ENCODE data around the gene SSTR1.

The SSTR1 gene

DNA sequence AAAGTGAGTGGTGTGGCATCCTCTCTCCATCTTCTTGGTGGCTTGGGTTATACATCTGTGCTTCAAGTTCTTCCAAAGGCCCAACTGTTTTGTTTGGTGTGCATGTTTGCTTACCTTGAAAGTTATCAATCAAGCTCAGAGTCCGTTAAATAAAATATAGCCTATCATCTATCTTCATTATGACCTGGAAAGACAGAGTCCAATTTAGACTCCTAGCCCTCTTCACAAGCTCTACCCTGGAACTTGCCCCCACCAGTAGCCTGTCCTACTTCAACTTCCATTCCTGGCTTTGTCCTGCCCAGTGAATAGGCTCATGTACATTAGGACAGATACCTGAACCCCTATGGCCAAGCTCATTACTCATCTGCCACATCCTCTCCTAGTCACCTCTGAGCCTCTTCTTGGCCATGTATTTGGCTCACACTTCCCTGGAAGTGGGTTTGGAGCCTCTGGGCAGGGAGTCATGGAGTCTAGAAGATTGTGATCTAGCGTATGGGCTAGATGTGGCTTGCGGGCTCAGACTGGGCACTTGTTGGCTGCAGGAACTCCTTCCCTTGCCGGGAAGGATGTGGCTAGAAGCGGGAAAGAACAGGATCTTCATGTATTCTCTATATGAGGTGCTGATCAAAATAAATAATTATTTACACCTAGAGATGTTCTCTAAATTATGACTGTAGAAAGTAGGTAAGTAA, 6.4 kb upstream of the SSTR1 start:
- DNase-seq (ENCODE audit: low read depth) = no peak
- H3K4me3 ChIP-seq (ENCODE audit: low read depth, low read length) = no peak overlapping the region

- no peak overlapping the region for H3K4me3 ChIP-seq (ENCODE audit: low read depth, low read length)
- DNase-seq (ENCODE audit: low read depth) = no peak
Measured at GRCh38 chr14:38202444-38203191, 5.1 kb upstream of the SSTR1 start.

DNA sequence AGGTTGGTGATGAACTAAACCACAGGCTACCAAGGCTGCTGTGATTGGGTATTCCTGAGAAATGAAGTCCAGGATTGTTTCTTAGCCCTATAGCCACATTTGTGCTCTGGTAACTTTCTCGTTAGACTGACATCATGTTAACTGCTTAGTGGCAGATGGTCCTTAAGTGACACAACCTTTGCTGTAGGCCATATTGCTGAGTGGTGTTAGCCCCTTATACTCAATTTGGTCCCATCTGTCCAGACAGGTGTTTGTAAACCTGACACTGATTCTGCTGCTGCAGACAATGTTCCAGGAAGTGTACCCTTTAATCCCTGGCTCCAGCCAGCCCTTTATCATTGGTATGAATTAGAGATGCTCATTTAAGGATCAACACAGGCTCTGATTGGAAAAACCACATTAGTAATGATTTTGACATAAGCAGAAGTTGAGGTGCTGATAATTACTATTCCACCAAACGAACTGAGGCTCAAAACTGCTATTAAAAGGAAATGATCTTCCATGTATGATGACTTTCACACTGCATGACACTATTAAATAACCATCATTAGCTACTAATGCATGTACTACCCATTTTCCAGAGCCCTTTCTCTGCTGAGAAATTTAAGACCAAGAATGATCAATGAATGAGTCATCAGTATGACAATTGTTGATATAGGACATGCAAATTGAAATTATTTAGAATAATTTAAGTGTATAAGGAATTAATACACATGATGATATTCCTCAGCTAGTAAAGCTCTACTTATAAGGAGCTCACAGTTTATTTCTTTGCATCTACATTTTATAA, 3.6 kb upstream of the SSTR1 start:
- H3K4me3 ChIP-seq (ENCODE audit: low read depth, low read length) = no peak overlapping the region

GRCh38 chr14:38204719-38205115, 3.0 kb upstream of the SSTR1 start:
- H3K4me3 ChIP-seq (ENCODE audit: low read depth, low read length) = no peak overlapping the region
- no peak for DNase-seq (ENCODE audit: low read depth)

More for the DNA sequence above, 3.6 kb upstream of the SSTR1 start:
- DNase-seq (ENCODE audit: low read depth) = no peak

- no peak overlapping the region for H3K4me3 ChIP-seq (ENCODE audit: low read depth, low read length)
- DNase-seq (ENCODE audit: low read depth) = no peak
Measured at GRCh38 chr14:38205119-38205813, 2.4 kb upstream of the SSTR1 start.

DNA sequence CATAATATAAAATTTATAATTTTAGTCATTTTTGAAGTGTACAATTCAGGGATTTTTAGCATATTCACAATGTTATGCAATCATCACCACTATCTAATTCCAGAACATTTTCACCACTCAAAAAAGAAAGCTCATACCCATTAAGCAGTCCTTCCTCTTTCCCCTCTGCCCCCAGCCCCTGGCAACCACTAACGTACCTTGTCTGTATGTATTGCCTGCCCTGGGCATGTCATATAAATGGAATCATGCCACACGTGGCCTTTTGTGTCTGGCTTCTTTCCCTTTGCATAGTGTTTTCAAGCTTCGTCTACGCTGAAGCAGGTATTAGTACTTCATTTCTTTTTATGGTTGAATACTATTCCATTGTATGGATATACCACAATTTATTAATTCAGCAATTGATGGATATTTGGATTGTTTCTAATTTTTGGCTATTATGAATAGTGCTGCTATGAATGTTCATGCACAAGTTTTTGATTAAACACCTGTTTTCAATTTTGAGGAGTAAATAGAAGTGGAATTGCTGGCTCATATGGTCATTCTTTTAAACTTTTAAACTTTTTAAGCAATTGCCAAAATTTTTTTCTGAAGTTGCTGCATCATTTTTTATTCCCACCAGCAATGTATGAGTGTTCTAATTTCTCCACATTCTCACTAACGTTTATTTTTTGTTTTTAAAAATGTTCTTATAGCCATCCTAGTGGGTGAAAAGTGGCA, 1.6 kb upstream of the SSTR1 start:
- H3K4me3 ChIP-seq (ENCODE audit: low read depth, low read length) = no peak overlapping the region
- DNase-seq (ENCODE audit: low read depth) = no peak

- DNase-seq (ENCODE audit: low read depth) = no peak
- H3K4me3 ChIP-seq (ENCODE audit: low read depth, low read length) = no peak overlapping the region
Measured at GRCh38 chr14:38206689-38207376, 871 bp upstream of the SSTR1 start.

DNA sequence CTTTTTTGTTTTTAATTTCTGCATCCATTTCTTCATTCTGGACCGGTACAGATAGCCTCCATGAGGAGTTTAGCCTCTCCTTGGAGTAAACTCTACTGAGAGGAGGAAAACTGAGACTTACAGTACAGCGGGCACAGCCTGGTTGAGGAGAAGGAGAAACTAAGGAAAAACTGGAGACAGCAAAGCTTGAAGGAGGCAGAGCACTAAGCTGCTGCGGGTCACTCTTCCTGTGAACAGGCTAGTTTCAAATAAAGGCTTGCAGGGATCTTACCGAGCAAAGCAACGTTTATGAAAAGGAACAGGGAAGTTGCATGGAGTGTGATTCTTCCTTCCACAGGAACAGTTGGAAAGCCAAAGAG, 348 bp upstream of the SSTR1 start:
- H3K4me3 ChIP-seq (ENCODE audit: low read depth, low read length) = no peak overlapping the region
- DNase-seq (ENCODE audit: low read depth) = no peak

- H3K4me3 ChIP-seq (ENCODE audit: low read depth, low read length) = peak overlapping the region; percentile 52
- no peak for DNase-seq (ENCODE audit: low read depth)
Measured at GRCh38 chr14:38208618-38209562, 1.2 kb downstream of the SSTR1 start.

DNA sequence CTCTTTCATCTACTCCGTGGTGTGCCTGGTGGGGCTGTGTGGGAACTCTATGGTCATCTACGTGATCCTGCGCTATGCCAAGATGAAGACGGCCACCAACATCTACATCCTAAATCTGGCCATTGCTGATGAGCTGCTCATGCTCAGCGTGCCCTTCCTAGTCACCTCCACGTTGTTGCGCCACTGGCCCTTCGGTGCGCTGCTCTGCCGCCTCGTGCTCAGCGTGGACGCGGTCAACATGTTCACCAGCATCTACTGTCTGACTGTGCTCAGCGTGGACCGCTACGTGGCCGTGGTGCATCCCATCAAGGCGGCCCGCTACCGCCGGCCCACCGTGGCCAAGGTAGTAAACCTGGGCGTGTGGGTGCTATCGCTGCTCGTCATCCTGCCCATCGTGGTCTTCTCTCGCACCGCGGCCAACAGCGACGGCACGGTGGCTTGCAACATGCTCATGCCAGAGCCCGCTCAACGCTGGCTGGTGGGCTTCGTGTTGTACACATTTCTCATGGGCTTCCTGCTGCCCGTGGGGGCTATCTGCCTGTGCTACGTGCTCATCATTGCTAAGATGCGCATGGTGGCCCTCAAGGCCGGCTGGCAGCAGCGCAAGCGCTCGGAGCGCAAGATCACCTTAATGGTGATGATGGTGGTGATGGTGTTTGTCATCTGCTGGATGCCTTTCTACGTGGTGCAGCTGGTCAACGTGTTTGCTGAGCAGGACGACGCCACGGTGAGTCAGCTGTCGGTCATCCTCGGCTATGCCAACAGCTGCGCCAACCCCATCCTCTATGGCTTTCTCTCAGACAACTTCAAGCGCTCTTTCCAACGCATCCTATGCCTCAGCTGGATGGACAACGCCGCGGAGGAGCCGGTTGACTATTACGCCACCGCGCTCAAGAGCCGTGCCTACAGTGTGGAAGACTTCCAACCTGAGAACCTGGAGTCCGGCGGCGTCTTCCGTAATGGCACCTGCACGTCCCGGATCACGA, 2.2 kb downstream of the SSTR1 start:
- peak overlapping the region; percentile 52 for H3K4me3 ChIP-seq (ENCODE audit: low read depth, low read length)
- DNase-seq (ENCODE audit: low read depth) = peak; percentile 39

DNA sequence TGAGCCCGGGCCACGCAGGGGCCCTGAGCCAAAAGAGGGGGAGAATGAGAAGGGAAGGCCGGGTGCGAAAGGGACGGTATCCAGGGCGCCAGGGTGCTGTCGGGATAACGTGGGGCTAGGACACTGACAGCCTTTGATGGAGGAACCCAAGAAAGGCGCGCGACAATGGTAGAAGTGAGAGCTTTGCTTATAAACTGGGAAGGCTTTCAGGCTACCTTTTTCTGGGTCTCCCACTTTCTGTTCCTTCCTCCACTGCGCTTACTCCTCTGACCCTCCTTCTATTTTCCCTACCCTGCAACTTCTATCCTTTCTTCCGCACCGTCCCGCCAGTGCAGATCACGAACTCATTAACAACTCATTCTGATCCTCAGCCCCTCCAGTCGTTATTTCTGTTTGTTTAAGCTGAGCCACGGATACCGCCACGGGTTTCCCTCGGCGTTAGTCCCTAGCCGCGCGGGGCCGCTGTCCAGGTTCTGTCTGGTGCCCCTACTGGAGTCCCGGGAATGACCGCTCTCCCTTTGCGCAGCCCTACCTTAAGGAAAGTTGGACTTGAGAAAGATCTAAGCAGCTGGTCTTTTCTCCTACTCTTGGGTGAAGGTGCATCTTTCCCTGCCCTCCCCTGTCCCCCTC, 3.0 kb downstream of the SSTR1 start:
- no peak for DNase-seq (ENCODE audit: low read depth)
- peak overlapping the region; percentile 52 for H3K4me3 ChIP-seq (ENCODE audit: low read depth, low read length)

DNA sequence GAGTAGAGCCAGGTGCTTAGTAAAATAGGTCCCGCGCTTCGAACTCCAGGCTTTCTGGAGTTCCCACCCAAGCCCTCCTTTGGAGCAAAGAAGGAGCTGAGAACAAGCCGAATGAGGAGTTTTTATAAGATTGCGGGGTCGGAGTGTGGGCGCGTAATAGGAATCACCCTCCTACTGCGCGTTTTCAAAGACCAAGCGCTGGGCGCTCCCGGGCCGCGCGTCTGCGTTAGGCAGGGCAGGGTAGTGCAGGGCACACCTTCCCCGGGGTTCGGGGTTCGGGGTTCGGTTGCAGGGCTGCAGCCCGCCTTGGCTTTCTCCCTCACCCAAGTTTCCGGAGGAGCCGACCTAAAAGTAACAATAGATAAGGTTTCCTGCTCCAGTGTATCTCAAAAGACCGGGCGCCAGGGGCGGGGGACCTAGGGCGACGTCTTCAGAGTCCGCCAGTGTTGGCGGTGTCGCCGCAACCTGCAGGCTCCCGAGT, 3.6 kb downstream of the SSTR1 start:
- H3K4me3 ChIP-seq (ENCODE audit: low read depth, low read length) = peak overlapping the region; percentile 52
- DNase-seq (ENCODE audit: low read depth) = no peak

- H3K4me3 ChIP-seq (ENCODE audit: low read depth, low read length) = peak overlapping the region; percentile 52
Measured at GRCh38 chr14:38212111-38212510, 4.4 kb downstream of the SSTR1 start.

DNA sequence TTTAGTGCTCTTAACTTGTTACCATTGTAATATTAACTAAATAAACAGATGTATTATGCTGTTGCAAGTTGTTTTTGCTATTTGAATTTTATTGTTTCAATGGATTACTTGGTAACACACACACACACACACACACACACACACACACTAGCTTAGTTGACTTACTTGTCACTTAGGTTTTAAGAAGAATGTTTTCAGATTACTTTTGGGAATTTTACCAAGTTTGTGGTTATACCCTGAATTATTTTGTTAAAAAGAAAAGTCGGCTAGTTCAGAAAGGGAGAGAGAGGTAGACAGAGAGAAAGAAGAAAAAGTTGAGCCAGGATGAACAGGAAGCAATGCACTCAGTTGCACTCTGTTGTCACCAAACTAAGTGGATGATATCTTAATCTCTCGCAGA, 5.3 kb downstream of the SSTR1 start:
- H3K4me3 ChIP-seq (ENCODE audit: low read depth, low read length) = no peak overlapping the region
- no peak for DNase-seq (ENCODE audit: low read depth)

More at GRCh38 chr14:38212111-38212510, 4.4 kb downstream of the SSTR1 start:
- no peak for DNase-seq (ENCODE audit: low read depth)

- H3K4me3 ChIP-seq (ENCODE audit: low read depth, low read length) = no peak overlapping the region
- DNase-seq (ENCODE audit: low read depth) = no peak
Measured at GRCh38 chr14:38217553-38217952, 9.8 kb downstream of the SSTR1 start.

DNA sequence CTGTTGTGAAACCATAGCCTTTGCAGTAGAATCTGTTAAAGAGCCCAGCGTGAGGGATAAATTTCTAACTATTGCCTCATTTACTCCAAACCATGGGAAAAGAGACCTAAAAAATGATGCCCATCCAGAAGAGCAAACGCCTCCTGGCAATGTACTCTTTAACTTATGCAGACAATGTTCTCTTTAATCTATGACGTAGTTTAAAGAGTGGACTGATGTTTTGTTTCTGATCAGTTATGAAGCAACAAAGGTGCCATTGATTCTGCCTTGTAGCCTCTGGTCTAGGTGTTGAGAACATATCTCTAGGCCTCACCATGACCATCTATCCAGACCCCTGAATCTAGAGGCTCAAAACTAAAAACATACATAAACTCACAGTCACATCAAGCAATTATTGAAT, 13.4 kb downstream of the SSTR1 start:
- no peak overlapping the region for H3K4me3 ChIP-seq (ENCODE audit: low read depth, low read length)
- no peak for DNase-seq (ENCODE audit: low read depth)

Measured in skeletal muscle cell (primary cell).